Effector CD4-positive, alpha-beta T cell (primary cell): ENCODE data around the gene IL1F10.

Experiments
- DNase-seq: peaks from one replicate; pipeline ENCODE4 v3.0.0-alpha.2; 2020

IL1F10 gene

DNA sequence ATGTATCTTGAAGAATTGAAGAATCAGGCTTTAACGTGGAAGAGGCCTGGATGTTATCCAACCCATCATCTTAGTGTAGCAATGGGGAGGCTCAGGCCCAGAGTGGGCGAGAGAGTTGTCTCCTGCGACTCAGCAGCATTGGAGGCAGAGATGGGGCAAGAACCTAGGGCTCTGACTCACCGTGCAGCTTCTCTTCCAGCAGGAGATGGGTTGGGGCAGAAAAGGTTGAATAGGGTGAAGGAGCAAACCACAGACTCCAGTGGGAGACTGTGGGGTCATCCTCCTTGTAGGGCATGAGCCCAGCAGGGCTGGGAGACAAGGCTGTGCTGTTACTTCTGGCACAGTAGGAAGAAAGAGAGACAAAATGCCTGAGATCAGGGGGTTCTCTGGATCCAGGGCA is 7.4 kb upstream of the IL1F10 start:
- DNase-seq = no peak

DNA sequence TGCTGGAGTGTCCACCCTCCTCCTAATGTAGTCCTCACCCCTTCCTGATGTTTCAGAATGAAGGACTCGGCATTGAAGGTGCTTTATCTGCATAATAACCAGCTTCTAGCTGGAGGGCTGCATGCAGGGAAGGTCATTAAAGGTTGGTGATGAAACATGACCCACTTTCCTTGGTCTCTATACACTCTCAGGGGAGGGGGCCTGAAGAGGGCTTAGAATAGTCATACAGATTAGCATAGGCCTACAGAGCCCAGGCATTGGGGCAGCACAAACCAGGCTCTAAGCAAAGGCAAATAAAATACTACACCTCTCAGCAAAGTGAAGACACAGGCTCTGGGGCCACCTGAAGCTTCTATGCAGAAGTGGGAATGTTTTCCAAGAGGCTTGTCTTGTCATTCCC is 7.0 kb upstream of the IL1F10 start:
- no peak for DNase-seq

DNA sequence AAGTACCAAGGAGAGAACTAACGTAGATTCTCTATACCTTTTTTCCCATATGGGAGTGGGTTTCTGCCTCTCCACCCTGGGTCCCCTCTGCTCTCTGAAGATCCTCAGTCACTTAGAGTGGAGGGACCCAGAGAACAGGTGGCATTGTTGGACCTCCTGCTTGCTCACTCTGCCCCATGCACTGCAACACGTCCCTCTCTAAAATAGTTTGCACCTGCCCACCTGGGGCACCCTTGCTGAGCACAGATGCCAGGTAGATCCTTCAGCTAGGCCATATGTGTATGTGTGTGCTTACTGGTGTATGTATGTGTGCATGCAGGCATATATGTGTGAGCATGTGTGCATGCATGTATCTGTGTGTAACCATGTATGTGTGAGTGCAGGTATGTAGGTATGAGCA is 6.5 kb upstream of the IL1F10 start:
- DNase-seq = no peak

DNA sequence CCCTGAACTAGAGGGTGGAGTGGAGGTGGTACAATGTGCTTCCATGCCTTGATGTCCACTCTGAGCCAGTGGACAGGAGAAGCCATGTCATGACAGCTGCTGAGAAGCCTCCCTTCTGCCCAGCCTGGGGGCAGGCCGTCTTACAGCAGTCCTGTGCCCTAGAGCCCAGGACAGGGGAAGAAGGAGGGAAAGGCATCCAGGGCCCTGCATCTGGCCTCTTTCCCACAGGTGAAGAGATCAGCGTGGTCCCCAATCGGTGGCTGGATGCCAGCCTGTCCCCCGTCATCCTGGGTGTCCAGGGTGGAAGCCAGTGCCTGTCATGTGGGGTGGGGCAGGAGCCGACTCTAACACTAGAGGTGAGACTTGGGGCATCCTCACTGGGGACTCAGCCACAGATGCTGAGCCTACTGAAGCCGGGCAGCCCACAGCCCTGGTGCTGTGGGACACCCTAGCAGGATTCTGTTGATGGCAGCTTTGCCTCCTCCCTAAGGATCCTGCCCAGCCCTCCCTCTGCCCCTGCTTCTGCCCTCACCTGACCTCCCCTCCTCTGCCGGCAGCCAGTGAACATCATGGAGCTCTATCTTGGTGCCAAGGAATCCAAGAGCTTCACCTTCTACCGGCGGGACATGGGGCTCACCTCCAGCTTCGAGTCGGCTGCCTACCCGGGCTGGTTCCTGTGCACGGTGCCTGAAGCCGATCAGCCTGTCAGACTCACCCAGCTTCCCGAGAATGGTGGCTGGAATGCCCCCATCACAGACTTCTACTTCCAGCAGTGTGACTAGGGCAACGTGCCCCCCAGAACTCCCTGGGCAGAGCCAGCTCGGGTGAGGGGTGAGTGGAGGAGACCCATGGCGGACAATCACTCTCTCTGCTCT is 5.6 kb upstream of the IL1F10 start:
- no peak for DNase-seq

DNA sequence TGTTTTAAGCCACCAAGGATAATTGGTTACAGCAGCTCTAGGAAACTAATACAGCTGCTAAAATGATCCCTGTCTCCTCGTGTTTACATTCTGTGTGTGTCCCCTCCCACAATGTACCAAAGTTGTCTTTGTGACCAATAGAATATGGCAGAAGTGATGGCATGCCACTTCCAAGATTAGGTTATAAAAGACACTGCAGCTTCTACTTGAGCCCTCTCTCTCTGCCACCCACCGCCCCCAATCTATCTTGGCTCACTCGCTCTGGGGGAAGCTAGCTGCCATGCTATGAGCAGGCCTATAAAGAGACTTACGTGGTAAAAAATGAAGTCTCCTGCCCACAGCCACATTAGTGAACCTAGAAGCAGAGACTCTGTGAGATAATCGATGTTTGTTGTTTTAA is 3.5 kb upstream of the IL1F10 start:
- DNase-seq = no peak

DNA sequence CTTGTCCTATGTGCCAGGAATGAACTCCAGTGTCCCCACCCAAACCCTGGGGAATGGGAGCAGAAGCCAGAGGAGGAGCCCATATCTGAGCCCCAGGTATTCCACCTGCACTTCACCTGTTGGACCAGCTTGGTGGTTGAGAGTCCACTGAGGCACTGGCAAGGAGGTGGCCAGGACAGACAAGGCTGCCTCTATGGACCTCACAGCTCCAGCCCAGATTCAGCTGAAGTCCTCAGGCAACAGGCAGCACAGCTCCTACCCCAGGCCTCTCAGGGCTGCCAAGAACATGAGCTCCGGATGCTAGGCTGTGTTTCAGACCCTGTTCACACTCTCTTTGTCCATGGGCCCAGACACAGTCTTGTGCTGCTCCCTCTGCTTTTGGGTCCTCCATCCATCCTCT is 2.9 kb upstream of the IL1F10 start:
- no peak for DNase-seq

DNA sequence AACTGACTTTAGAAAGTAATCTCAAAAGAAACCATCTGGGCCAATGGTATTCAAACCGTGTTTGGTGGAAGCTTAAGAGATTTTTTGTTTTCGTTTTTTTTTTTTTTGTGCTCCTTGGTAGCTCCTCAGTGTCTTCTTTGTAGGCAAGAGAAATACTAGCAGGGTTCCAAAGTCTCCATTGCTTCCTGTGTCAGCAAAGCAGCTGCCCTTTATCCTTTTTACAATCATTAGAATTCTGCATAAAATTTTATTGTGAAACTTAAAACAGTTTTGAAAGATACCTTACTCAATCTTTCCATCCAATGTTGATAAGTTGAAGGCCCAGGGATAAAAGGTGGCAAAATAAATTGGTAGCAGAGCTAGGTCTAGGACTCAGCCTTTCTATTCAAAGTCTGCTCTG is 479 bp downstream of the IL1F10 start:
- no peak for DNase-seq

DNA sequence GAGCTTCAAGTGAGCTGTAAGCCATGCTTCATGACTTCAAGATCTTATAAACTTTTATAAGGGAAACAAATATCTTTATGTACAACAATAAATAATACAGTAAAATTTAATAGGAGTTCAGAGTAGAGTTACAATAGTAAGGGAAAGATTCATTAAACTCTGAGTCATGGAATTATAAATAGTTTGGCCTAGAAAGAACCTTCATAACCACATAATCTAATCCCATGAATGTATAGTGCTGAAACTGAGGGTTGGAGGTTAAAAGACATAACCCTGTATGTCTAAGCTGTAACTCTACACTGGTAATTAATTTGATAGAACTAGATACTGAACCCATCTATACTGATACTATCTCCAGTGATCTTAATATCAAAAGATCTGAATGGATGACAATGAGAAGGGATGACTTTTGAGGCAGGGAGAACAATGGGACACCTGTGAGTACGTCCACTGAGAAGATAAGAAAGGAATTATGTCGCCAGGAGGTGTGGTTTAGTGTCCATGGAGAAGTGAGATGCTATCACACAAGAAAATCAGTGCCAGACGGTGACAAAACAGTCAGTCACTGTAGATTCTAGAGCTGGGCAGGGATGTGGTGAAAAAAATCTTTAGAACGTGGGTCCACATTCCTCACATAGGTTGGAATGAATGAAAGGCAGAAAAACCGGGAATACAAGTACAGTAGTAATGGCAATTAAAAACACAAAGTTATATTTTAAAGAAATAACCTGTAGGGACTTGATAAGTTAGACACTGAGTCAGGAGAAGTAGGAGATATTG is 1.1 kb downstream of the IL1F10 start:
- no peak for DNase-seq

DNA sequence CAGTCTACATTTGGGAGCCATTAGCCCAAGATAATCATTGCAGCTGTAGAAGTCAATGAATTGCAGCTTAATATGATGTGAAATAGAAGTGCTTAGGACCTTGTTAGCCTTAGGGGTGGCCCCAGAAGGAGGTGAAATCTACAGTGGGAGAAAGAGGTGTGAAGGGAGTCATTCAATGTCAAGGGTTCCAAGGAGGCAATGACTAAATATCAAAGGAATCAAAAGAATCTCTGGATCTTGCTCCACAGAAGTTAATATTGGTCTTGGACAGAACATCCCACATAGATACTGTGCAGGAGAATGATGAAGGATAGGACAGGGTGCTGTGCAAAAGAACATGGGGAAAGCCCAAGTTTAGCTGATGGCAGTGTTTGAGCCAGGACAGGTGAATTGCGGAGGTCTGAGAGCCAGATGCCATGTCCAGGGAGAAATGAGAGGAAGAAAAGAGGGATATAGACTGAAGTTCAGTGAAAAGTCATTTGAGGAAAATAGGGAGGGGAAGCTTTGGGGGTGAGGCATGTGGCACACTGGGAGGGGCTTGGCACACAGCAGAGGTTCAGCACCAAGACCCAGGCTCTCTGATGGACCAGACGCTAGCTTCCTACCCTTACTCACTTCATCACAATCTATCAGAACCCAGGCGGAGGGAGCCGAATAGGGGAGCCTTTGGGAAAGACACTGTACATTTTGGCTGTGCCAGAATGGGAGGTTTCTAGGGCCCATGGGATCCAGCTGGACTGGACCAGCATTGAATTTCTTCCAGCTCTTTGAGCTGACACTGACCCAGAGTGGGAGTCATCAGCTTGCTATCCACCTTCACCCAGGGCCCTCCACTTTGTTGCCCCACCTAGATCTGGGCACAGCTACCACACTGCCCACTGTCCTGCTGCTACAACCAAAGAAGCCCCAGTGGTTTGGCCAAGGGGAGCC is 2.2 kb downstream of the IL1F10 start:
- no peak for DNase-seq

DNA sequence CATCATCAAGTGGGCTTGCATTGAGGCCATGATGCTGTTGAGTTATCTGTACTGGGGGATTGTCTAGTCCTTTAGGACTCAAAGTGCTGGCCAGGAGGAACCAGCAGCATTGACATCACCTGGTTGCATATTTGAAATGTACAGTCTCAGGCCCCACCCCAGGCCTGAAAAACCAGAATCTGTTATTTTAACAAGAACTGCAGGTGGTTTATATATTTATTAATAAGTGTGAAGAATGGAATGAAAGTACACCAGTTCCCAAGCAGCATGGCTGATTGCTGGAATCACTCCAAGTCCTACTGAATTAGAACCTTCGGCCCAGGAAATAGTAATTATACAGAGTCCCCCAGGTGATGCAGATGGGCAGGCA is 2.8 kb downstream of the IL1F10 start:
- no peak for DNase-seq

DNA sequence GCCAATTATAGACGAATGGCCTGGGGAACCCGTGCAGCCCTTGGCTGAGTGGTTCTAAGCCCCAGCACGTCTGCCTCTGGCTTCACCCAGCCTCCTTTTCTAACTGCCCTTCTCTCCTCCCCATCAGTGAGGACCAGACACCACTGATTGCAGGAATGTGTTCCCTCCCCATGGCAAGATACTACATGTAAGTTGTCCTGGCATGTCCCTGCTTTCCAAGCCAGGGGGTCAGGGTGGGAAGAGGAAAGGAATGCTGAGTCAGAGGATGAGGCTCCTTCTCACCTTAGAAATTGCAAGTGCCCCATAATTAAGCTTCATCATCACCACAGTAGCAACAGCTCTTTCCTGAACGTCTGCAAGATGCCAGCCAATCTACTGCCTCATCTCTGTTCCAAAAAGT is 4.8 kb downstream of the IL1F10 start:
- no peak for DNase-seq

DNA sequence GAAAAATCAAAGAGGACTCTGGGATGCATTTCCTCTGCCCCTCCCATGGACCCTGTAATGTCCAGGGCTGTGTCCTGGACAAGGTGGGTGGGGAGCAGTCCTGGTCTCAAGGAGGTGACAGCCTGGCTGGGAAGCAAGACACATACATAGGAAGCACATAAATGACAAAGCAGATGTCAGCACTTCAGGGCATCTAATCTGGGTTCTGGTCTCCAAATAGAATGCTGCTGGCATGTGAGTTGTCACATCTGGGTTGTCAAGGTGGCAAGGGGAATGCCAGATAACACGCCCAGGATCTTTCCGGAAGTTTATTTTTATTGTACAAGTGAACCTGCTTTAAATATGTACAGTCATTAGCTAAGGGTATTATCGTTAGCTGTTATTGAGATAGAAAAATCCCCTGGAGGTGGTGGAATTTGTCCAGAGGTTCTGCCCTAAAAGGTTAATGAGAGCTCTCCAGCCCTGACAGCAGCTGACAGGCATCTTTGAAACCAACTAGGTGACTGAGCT is 5.6 kb downstream of the IL1F10 start:
- DNase-seq = no peak

DNA sequence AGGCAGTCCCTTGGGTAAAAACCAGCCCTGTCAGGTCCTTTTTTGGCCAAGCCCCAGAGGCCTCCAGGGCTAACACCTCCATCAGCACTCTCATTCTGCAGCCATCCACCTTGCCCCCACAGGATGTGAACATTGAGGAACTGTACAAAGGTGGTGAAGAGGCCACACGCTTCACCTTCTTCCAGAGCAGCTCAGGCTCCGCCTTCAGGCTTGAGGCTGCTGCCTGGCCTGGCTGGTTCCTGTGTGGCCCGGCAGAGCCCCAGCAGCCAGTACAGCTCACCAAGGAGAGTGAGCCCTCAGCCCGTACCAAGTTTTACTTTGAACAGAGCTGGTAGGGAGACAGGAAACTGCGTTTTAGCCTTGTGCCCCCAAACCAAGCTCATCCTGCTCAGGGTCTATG is 7.3 kb downstream of the IL1F10 start:
- DNase-seq = no peak

DNA sequence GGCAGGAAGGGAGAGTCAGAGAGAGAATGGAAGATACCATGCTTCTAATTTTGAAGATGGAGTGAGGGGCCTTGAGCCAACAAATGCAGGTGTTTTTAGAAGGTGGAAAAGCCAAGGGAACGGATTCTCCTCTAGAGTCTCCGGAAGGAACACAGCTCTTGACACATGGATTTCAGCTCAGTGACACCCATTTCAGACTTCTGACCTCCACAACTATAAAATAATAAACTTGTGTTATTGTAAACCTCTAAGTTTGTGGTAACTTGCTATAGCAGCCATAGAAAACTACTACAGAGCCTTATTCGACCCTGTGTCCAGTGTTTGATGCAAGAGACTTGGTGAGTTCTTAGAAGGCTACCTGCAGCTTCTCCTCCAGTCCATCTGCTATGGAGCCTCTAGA is 7.8 kb downstream of the IL1F10 start:
- no peak for DNase-seq

DNA sequence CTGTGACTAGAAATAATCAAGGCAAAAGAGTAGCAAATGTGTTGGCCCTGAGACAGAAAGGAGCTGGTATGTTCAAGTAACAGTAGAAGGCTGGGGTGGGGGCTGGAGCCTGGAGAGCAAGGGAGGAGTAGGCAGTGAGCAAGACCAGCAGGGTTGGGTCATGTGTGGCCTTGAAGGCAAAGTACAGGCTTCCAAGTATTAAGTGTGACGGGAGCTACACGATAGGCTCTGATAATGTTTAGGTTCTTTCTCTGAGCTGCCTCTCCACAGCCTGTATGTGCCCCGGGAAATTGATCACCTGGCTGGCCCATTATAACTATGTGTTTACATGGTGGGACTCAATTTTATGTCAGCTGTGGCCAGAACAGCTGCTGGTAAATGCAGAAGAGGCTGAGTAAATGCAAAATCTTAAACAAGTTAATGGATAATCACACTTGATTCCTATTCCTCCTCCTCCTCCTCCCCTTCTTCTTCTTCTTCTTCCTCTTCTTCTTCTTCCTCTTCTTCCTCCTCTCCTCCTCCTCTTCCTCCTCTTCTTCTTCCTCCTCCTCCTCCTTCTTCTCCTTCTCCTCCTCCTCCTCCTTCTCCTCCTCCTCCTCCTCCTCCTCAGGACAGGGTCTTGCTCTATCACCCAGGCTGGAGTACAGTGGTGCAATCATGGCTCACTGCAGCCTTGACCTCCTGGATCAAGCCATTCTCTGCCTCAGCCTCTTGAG is 9.3 kb downstream of the IL1F10 start:
- no peak for DNase-seq

DNA sequence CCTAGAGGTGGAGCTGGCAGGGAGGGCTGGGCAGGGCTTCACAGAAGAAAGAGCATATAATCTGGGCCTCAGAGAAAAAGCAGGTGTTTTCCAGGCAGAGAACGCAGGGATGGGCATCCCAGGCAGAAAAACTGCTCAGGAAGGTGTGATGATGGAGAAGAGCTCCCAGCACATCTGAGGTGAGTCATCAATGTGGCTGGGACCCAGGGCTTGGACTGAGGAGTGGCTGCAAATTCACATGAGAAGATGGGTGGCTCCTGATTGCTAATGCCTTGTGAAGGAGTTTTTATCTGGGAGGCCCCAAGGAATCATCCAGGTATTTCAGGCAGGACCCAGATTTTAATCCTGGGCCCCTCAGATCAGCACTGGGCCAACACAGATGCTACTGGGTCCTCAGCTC is 10.2 kb downstream of the IL1F10 start:
- no peak for DNase-seq

DNA sequence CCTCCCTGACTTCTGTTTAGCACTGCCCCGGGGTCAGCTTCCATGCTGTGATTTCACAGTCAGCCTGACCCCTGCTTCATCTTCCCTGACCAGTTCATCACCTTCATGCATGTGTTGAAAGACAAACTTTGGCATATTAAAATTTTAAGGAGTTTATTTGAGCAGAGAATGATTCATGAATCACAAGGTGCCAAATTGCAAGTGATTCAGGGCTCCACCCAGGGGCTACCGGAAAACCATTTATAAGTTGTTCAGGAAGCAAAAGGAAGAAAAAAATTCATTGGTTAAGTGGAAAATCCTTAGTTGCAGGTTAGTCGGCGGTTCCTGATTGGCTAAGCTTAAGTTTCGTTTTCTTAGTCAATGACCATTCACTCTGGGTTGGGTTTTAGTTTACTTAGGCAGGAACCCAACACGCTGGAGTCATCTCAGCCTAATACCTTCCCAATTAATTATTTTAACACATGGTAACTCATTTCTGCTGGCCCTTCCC is 10.6 kb downstream of the IL1F10 start:
- DNase-seq = no peak

DNA sequence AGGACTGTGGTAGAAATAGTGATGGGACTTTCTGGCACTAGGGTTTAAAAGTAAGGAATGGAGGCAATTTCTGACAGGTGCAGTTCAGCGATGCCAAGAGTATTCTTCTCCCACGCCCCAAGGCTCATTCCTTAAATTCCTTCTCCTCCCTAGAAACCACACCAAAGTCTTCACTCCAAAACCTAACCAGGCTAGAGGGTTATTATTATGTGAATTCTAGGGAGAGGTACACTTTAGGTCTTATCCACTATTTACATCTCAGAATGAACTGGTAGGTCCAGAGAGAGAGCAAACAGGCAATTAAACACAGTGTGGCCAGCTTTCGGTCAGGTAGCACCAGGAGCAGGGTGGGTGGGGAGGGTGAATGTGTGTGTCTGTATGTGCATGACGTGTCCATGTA is 11.4 kb downstream of the IL1F10 start:
- no peak for DNase-seq

DNA sequence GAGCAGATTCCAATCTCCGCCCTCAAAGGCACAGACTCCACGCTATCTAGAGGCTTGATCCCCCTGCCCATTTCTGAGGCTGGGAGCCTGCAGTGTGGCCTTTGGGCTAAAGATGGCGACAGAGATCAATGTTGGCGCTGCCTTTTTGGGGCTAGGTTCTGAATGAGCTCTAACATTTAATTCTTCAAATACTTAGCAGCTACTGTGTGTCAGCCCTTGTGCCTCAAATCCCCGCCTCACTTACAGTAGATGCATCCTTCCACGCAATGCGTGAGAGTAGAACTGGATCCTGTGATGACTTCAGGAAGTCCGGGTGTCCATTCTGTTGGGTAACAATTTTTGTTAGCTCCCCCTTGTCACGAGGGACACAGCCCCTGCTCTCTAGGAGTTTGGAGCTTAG is 12.4 kb downstream of the IL1F10 start:
- DNase-seq = no peak

DNA sequence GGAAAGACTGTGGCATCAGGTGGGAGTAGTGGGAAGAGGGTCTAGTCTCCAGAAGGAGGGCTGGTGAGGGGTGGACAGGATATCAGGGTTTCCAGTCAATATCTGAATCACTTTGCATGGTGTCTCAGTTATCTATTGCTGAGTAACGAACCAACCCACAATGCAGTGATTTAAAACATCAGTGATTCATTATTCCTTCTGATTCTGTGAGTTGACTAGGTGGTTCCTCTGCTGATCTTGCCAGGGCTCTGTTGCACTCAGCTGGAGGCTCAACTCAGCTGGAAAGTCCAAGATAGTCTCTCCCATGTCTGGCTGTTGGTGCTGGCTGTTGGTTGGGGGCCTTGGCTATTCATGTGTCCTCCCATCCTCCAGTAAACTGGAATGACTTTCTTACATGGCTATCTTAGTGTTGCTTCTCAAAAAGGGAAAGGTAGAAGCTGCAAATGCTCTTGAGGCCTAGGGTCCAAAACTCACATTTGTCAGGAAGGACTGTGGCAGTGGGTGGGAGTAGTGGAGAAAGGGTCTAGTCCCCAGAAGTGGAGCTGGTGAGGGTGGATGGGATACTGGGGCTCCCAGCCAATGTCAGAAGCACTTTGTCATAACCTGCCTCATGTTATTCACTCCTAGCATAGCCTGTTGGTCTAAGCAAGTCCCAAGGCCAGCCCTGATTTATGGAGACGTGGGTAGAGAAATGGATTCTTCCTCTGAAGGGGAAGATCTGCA is 13.9 kb downstream of the IL1F10 start:
- no peak for DNase-seq

DNA sequence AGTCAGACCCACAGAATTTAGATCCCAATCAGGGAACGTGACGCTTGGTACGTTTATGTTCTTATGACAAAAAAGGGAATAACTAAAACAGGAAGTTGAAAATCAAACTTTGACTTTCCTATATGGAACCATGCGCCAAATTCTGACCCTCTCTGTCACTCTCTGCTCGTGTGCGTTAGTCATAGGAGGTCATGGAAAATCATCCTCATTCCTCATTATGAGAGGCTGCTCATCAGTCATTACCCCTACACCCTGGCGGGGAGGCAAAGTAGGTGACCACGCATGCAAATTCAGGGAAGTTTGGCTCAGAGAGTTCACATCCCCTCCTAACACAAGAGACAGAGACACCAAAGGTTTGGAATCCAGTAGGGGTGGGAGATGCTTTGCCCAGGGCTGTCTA is 15.5 kb downstream of the IL1F10 start:
- DNase-seq = no peak
